ENCODE data around the gene RAPGEF2. TPM values are rescaled to one million over a fixed set of nuclear protein-coding genes. Genes with fewer than 3 reads are reported as not detected.

RAPGEF2 gene
- total and polyA plus RNA-seq, 2 of the 8 experiments (the other 6 are each of a cell fraction or from before 2014, with no cell fraction given), result 24.4 to 48.6 TPM

GRCh38 chr4:159240046-159240445 lies 137.2 kb downstream of the RAPGEF2 start:
- FAIRE-seq, result no peak
- CTCF ChIA-PET (ENCODE audit: partially characterized antibody), result interaction anchor here (0.6 to 1.9 kb wide), 2 partner anchors 12 to 402 kb away, joined by 3 to 5 read pairs; no protein-coding TSS in a partner anchor
- POLR2A ChIA-PET (ENCODE audit: partially characterized antibody), result no interaction called here
- no peak for TF ChIP-seq TCF12 (IDR thresholded peaks at IDR 0.05; ENCODE audit: low read depth, low read length)
- no peak for TF ChIP-seq BACH1 (IDR thresholded peaks at IDR 0.05; ENCODE audit: low read length)

More at GRCh38 chr4:159240046-159240445, 137.2 kb downstream of the RAPGEF2 start:
- Histone ChIP-seq H3K4ac (replicated peaks; ENCODE audit: insufficient read length, low read depth, low read length) (no peak overlapping the region), H3K27ac (ENCODE audit: low read depth, low read length) (no peak overlapping the region), H3K79me1 (ENCODE audit: low read depth, low read length) (no peaks in the 10 kb centered on the region), H2BK5ac (ENCODE audit: low read depth, low read length) (no peak overlapping the region), H3K4me1 (replicated peaks in 1 of 4; ENCODE audit: control insufficient read depth in 3 of 4, insufficient read depth in 4 of 4, low read length in 3 of 4) (peaks cover 0 to 2% (median 0%) of the 10 kb centered on the region in 4 experiments; a peak in 1 of 7 replicates), H3K23ac (ENCODE audit: insufficient read length) (no peak overlapping the region), H2BK12ac (ENCODE audit: low read depth, low read length) (no peak overlapping the region), H2BK120ac (replicated peaks; ENCODE audit: low read depth, low read length) (no peak overlapping the region), H3K27me3 (replicated peaks in 1 of 4; ENCODE audit: control insufficient read depth in 3 of 4, extremely low read depth in 1 of 4, insufficient read depth in 3 of 4, low read length in 3 of 4) (no peaks in the 10 kb centered on the region), H3K56ac (replicated peaks; ENCODE audit: insufficient read length, low read depth, low read length) (no peak overlapping the region), H3K9ac (replicated peaks in 1 of 4; ENCODE audit: extremely low read depth in 1 of 4, low read depth in 3 of 4, low read length in 3 of 4) (no peak overlapping the region), H4K5ac (ENCODE audit: insufficient read length, low read depth, low read length) (no peak overlapping the region), H2AK5ac (ENCODE audit: low read depth, low read length) (no peak overlapping the region), H4K20me1 (replicated peaks in 1 of 2; ENCODE audit: control insufficient read depth in 1 of 2, insufficient read depth in 2 of 2, low read length in 2 of 2) (no peaks in the 10 kb centered on the region), H3K79me2 (ENCODE audit: control insufficient read depth in 1 of 2, insufficient read depth in 2 of 2, low read length in 2 of 2) (peaks cover 0 to 15% of the 10 kb centered on the region in 2 experiments; a peak in 2 of 4 replicates), H2BK15ac (ENCODE audit: low read length) (no peak overlapping the region), H4K91ac (replicated peaks; ENCODE audit: insufficient read length, low read length) (no peak overlapping the region), H3K18ac (ENCODE audit: extremely low read depth, low read length) (no peak overlapping the region), H3K9me3 (ENCODE audit: insufficient read depth in 2 of 2, low read depth in 1 of 2, low read length in 1 of 2) (no peaks in the 10 kb centered on the region), H3K4me3 (ENCODE audit: extremely low read depth in 1 of 4, insufficient read depth in 2 of 4, low read depth in 3 of 4, low read length in 4 of 4) (no peak overlapping the region), H3K14ac (ENCODE audit: insufficient read length) (no peak overlapping the region), H2AFZ (ENCODE audit: low read length) (no peak overlapping the region), H3K36me3 (ENCODE audit: control insufficient read depth in 2 of 4, insufficient read depth in 4 of 4, low read length in 3 of 4) (no peaks in the 10 kb centered on the region), H3K4me2 (ENCODE audit: insufficient read depth in 1 of 2, low read depth in 2 of 2, low read length in 2 of 2) (no peak overlapping the region), H4K8ac (ENCODE audit: extremely low read depth, insufficient read depth, low read length) (no peak overlapping the region), H3K23me2 (ENCODE audit: low read depth, low read length) (no peaks in the 10 kb centered on the region), H2BK20ac (ENCODE audit: low read length) (no peak overlapping the region)
- DNase-seq (ENCODE audit: low read depth in 1 of 2, low spot score in 2 of 2), result no peak
- 100% methylated on average over 2 of the region's 4 CpGs; no CpG with 5 or more reads in 1 of the 2 experiments for WGBS, 2 experiments (ENCODE audit: extremely low coverage in 1 of 2, insufficient coverage in 1 of 2, insufficient read length in 1 of 2, insufficient replicate concordance in 2 of 2, low coverage in 1 of 2, low lambda C conversion rate in 2 of 2, missing lambda C conversion rate in 1 of 2)

Data from H1 (cell line).